ENCODE data around the gene HCFC1.
"Not testable (repeated sequence)": the region's sequence is repeated elsewhere in the genome, so short reads cannot be mapped to it uniquely, and the experiment has no call there.

Gene HCFC1

GRCh38 chrX:154006947-154007346 lies 35.3 kb upstream of the HCFC1 start:
- no peak for DNase-seq

DNA sequence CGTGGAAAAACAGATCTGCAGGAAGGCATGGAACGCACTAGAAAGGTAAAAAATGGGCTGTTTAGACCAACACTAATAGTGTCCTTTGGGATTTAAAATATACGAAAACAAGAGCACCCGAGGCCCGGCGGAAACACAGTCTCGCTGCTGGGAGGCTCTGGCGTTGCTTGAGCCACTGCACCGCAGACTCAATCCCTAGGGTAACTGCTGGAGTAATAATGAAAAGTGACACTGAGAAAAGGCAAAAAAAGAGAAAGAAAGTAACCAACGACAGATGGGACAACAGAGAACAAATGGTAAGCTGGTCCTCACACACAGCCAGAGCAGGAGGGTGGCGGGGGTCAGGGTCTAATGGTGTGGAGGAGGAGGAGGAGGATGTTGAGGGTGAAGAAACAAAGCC lies 32.7 kb upstream of the HCFC1 start:
- DNase-seq: no peak

DNA sequence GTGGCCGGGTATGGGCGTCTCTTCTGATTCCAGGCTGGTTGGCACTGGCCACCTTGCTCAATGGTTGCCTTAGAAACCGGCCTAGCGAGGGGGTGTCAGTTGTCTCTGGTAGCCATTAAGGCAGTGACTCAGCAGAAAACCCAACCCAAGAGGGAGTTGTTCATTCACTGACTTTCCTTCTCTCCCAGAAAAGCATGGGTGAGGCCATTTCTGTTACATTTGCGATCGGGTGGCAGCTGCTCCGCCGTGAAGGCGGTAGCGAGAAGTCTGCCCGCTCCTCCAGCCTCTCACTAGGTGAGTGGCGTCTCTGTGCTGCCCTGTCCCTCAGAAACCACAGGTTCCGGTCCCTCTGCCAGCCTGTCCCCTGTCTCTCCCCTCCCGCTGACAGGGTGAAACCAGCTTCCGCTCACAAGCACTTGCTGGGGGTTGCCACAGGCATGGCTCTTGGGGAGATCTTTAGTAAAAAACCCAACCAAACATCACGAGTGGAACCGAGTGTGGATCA lies 30.6 kb upstream of the HCFC1 start:
- peak; percentile 37 for DNase-seq

DNA sequence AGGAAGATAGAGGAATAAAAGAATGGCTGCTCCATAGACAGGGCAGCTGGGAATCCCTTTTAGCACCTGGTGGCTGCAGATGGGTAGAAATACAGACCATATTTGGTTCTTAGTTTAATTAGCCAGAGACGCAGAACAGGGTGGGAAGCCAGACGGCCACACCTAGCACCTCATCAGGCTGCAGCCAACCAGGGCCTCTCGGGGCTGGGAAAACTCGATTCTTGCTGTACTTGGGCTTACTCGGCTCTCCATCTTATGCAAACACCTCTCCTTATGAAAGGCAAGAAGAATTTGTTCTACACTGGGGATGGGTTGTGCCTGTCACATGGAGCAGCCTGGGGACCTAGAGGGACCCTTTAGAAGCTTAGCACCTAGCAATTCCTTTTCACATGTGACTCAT lies 28.4 kb upstream of the HCFC1 start:
- DNase-seq: no peak

GRCh38 chrX:153999359-154000037 lies 27.9 kb upstream of the HCFC1 start:
- DNase-seq: no peak

GRCh38 chrX:153995504-153995903 lies 23.9 kb upstream of the HCFC1 start:
- DNase-seq: no peak

GRCh38 chrX:153994398-153994797 lies 22.8 kb upstream of the HCFC1 start:
- DNase-seq: not testable (repeated sequence)

GRCh38 chrX:153993978-153994377 lies 22.4 kb upstream of the HCFC1 start:
- no peak for DNase-seq

- no peak for DNase-seq
Measured at GRCh38 chrX:153993079-153993478, 21.5 kb upstream of the HCFC1 start.

GRCh38 chrX:153992180-153992579 lies 20.6 kb upstream of the HCFC1 start:
- no peak for DNase-seq

DNA sequence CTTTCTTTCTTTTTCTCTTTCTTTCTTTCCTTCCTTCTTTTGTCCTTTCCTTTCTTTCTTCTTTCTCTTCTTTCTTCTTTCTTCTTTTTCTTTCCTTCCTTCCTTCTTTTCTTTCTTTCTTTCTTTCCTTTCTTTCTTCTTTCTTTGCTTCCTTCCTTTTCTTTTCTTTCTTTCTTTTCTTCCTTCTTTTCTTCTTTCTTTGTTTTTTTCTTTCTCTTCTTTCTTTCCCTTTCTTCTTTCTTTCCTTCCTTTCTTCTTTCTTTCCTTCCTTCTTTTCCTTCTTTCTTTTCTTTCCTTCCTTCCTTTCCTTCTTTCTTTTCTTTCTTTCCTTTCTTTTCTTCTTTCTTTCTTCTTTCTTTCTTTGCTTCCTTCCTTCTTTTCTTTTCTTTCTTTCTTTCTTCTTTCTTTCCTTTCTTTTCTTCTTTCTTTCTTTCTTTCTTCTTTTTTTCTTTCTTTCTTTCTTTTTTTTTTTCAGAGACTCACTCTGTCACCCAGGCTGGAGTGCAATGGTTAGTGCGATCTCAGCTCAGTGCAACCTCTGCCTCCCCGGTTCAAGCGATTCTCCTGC lies 19.5 kb upstream of the HCFC1 start:
- no peak for DNase-seq

DNA sequence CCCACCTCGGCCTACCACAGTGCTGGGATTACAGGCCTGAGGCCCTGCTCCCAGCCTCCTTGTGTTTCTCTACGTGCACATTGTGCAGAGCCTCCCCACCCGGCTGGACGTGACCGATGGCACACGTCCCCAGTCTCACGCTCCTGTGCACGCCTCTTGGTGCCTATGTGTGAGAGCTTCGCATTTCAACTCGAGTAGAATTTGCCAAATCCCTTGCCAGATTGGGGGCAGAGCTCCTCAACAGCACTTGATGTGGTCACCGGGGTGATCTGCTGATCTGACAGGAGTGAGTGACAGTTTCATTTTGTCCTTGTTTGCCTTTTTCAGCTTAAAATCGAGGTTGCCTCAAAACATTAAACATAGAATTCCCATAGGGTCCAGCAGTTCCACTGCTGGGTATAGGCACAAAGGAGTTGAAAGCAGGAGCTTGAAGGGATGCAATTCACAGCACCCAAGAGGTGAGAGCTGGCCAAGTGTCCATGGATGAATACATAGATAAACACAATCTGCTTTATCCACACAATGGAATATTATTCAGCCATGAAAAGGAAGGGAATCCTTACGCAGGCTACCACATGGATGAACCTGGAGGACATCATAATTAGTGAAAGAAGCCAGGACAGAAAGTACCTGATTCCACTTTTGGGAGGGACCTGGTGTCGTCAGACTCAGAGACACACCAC lies 18.5 kb upstream of the HCFC1 start:
- no peak for DNase-seq

DNA sequence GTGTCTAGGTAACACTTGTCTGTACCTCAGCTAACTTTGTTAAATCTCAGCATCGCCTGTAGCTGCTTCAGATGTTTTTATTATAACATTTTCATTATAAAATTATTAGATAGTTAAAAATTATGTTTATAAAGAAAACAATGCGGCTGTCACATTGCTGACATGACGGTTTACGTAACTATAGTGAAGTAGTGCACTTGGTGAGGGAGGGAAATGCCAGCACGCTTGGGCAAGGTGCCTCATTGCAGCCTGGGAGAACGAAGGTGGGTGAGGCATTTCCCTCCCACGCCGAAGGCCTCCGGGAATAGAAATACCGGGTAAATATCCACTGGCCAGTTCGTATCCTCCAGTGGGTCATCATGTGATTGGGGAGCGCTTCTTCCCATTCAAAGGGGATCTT lies 16.9 kb upstream of the HCFC1 start:
- no peak for DNase-seq

DNA sequence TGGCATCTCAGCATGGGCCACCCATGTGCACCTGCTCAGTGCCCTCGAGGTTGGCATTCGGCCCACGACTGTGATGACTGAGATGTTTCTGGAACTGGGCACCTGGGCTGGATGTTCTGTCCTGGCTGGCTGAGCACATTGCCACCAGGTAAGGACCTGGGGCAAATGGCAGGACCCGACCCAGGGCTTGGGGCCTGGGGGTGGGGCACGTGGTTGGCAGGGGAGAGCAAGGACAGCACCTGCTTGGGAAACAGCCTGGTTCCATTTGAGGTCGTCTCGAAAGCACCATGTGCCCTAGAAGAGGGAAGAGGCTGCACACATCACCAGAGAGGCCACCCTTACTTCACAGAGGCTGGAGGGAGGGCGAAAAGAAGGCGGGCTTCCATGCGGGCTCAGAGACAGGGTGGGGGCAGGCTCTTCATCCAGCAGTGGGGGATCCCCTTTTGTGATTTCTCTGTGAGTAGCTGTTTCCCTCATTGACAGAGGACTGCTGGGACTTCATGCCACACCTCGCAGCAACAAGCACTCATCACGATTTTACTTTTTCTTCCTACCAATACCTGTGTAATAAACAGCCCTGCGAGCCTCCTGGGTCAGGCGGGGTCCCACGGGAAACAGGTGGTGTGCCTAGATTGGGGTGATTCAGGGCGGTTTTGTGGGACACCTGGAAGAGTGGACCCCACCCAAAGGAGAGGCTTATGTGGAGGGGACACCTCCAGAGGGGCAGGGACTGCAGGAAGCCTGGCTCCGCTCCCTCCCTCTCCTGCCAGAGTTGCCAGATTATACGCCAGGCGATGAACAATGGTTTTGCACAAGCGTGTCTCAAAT lies 12.9 kb upstream of the HCFC1 start:
- DNase-seq: peak; percentile 40

GRCh38 chrX:153983321-153983801 lies 11.7 kb upstream of the HCFC1 start:
- DNase-seq: no peak

DNA sequence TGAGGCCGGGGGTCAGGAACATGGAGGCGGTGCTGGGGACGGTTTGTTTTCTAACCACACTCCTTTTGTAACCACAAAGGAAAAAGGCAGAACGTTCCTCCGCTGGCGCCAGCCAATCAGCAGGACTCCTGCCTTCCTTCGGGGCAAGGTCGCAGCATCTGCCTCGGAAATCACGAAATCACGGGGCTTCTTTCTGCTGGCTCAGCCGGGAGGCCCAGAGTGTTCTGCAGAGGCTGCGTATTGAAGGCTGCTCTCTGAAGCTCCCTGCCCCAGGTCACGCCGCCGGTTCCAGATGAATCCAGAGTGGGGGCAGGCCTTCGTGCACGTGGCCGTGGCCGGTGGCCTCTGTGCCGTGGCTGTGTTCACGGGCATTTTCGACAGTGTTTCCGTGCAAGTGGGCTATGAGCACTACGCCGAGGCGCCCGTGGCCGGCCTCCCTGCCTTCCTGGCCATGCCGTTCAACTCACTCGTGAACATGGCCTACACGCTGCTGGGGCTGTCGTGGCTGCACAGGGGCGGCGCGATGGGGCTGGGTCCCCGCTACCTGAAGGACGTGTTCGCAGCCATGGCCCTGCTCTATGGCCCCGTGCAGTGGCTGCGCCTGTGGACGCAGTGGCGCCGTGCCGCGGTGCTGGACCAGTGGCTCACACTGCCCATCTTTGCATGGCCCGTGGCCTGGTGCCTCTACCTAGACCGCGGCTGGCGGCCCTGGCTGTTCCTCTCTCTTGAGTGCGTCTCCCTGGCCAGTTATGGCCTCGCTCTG lies 10.3 kb upstream of the HCFC1 start:
- peak; percentile 68 for DNase-seq

DNA sequence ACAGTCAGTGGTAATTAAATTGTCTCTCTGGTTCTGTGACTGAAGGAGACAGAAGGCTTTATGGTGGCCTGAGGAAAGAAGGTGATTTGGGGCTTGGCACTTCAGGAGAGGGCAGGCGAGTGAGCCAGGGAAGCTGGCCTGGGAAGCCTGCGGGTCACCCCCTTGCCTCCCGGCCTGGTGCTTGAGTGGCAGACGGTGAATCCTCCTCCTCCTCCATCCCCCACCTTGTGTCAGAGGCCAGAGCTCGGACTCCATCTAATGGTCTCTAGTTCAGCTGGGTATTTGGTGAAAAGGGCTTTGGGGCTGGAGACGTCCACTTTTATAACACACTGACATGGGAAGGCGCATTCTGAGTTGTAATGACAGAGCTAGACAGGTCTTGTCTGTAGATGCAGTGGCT lies 9.6 kb upstream of the HCFC1 start:
- DNase-seq: no peak

DNA sequence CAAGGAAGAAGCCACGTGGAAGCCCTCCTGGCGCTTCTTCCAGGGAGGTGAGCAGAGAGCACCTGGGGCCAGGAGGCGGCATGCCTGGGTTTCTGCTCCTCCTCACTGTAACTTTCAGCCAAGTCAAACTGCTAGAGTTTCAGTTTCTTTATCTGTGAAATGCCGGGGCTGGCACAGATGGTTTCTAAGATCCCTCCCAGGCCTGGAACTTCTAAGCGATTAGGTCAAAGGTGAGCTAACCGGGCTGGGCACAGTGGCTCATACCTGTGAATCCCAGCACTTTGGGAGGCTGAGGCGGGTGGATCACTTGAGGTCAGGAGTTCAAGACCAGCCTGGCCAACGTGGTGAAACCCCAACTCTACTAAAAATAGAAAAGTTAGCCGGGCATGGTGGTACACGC lies 8.8 kb upstream of the HCFC1 start:
- DNase-seq: not testable (repeated sequence)

GRCh38 chrX:153974726-153975286 lies 3.2 kb upstream of the HCFC1 start:
- no peak for DNase-seq

DNA sequence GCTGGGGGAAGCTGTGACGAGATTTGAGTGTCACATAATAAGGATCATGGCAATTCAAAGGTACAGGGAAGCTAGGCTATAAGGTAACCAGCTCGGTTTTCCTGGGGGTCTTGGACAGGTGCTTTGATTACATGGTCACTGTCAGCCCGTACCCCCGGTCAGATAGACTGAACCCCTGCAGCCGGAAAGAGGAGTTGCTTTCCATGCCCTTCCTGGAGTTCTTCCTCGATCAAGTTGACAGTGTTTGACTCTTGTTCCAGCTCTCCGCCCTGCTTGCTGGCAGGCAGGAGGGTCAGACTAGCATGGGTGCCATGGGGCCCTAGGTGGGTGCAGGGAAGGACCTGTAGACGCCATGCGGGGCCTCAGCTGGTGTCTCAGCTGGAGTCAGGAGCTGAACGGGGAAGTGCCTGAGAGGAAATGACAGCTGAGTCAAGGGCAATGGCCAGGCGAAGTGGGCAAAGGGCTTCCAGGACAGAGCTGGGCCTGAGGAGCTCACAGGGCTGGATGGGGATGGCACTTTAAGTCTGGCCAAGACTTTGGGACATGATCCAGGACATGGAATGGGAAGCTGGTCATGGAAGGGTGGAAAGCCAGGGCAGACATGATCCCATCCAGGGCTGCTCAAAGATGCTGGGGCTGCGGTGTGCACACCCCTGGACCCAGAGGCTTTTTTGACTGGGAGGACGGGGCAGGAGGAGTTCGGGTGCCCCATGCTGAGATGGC lies 2.5 kb upstream of the HCFC1 start:
- no peak for DNase-seq

Data from activated T-cell treated with anti-CD3 and anti-CD28 coated beads, Interleukin-2, amount 50 U/mL, for 1 hour (primary cell).